MM.1S (cell line): ENCODE measurements around the gene GLYATL3.
"Not testable (repeated sequence)": the region's sequence is repeated elsewhere in the genome, so short reads cannot be mapped to it uniquely, and the experiment has no call there.

Experiments used
- DNase-seq: peaks from one replicate; pipeline ENCODE4 v3.0.0-alpha.2; 2015
- H2AFZ ChIP-seq: fragments of 300-600 bp; sonication (generic); 2 replicates; pipeline ENCODE4 v1.6.0; 2016; ENCODE audit warnings: antibody characterized with exemption, low read length
- H3F3A ChIP-seq: fragments of 300-600 bp; sonication (generic); 2 replicates; pipeline ENCODE4 v1.6.1; 2016; ENCODE audit warnings: mild to moderate bottlenecking, antibody characterized with exemption, low read length, moderate library complexity, mixed read lengths; ENCODE audit not compliant: insufficient read depth
- H3K27ac ChIP-seq: fragments of 300-600 bp; sonication (generic); 2 replicates; pipeline ENCODE4 v1.5.1; 2016; ENCODE audit warnings: mild to moderate bottlenecking, low read length
- H3K27me3 ChIP-seq: fragments of 300-600 bp; sonication (generic); replicated peaks from 2 replicates; pipeline ENCODE4 v1.6.0; 2016; ENCODE audit warnings: low read length; ENCODE audit not compliant: insufficient read depth
- H3K36me3 ChIP-seq: fragments of 300-600 bp; sonication (generic); replicated peaks from 2 replicates; pipeline ENCODE4 v1.6.1; 2016; ENCODE audit warnings: mild to moderate bottlenecking, low read length, mixed read lengths; ENCODE audit not compliant: insufficient read depth
- H3K4me1 ChIP-seq: fragments of 300-600 bp; sonication (generic); 2 replicates; pipeline ENCODE4 v1.6.1; 2016; ENCODE audit warnings: low read length, mixed read lengths
- H3K4me2 ChIP-seq: fragments of 300-600 bp; sonication (generic); 2 replicates; pipeline ENCODE4 v1.6.0; 2016; ENCODE audit warnings: low read depth, low read length
- H3K4me3 ChIP-seq: fragments of 300-600 bp; sonication (generic); 2 replicates; pipeline ENCODE4 v1.5.1; 2016; ENCODE audit warnings: low read length, mixed read lengths
- H3K79me2 ChIP-seq: fragments of 300-600 bp; sonication (generic); 2 replicates; pipeline ENCODE4 v1.6.1; 2016; ENCODE audit warnings: mixed run types, low read length, mixed read lengths
- H3K9ac ChIP-seq: fragments of 300-600 bp; sonication (generic); 2 replicates; pipeline ENCODE4 v1.6.1; 2016; ENCODE audit warnings: low read length, mixed read lengths
- H3K9me2 ChIP-seq: fragments of 300-600 bp; sonication (generic); replicated peaks from 2 replicates; pipeline ENCODE4 v1.6.1; 2016; ENCODE audit warnings: mild to moderate bottlenecking, low read length, mixed read lengths; ENCODE audit not compliant: insufficient read depth
- H3K9me3 ChIP-seq: fragments of 300-600 bp; sonication (generic); replicated peaks from 2 replicates; pipeline ENCODE4 v1.6.1; 2016; ENCODE audit warnings: mild to moderate bottlenecking, low read length, mixed read lengths; ENCODE audit not compliant: insufficient read depth
- H4K20me1 ChIP-seq: fragments of 300-600 bp; sonication (generic); 2 replicates; pipeline ENCODE4 v1.6.1; 2016; ENCODE audit warnings: mild to moderate bottlenecking, low read length, moderate library complexity, mixed read lengths; ENCODE audit not compliant: insufficient read depth
- CTCF ChIP-seq: fragments of 300-600 bp; sonication (generic); IDR thresholded peaks from 2 replicates; pipeline ENCODE4 v1.5.1; 2016; ENCODE audit warnings: antibody characterized with exemption, low read length, mixed read lengths
- EZH2 ChIP-seq: fragments of 300-600 bp; sonication (generic); optimal IDR thresholded peaks from 2 replicates; pipeline ENCODE3; 2017; ENCODE audit warnings: low read depth, mild to moderate bottlenecking, antibody characterized with exemption, low read length, mixed read lengths
- EZH2phosphoT487 ChIP-seq: fragments of 300-600 bp; sonication (generic); IDR thresholded peaks from 2 replicates; pipeline ENCODE4 v1.6.1; 2018; ENCODE audit warnings: antibody characterized with exemption, low read length

GLYATL3 gene

GRCh38 chr6:49468042-49468441 is 31.7 kb upstream of the GLYATL3 start:
- no peak overlapping the region for H3K27ac ChIP-seq
- no peaks in the 10 kb centered on the region for H3K9me3 ChIP-seq
- H4K20me1 ChIP-seq = no peaks in the 10 kb centered on the region
- H3K9me2 ChIP-seq = no peaks in the 10 kb centered on the region
- H3K79me2 ChIP-seq = peaks cover 65% of the 10 kb centered on the region
- no peak overlapping the region for H3K9ac ChIP-seq
- H3F3A ChIP-seq = no peaks in the 10 kb centered on the region
- H3K4me3 ChIP-seq = no peak overlapping the region
- H3K4me2 ChIP-seq = no peak overlapping the region
- no peak overlapping the region for H2AFZ ChIP-seq
- peaks cover 7% of the 10 kb centered on the region for H3K4me1 ChIP-seq
- TF ChIP-seq EZH2 (no peak), EZH2phosphoT487 (no peak)
- peaks cover 10% of the 10 kb centered on the region for H3K36me3 ChIP-seq
- no peaks in the 10 kb centered on the region for H3K27me3 ChIP-seq
- DNase-seq = no peak

DNA sequence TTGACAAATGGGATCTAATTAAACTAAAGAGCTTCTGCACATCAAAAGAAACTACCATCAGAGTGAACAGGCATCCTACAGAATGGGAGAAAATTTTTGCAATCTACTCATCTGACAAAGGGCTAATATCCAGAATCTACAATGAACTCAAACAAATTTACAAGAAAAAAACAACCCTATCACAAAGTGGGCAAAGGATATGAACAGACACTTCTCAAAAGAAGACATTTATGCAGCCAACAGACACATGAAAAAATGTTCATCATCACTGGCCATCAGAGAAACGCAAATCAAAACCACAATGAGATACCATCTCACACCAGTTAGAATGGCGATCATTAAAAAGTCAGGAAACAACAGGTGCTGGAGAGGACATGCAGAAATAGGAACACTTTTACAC is 23.2 kb upstream of the GLYATL3 start:
- not testable (repeated sequence) for H3K9me3 ChIP-seq, H3K27ac ChIP-seq, H3K79me2 ChIP-seq, H4K20me1 ChIP-seq, H3K4me3 ChIP-seq, H3K27me3 ChIP-seq, H3F3A ChIP-seq, H3K9me2 ChIP-seq, H3K4me2 ChIP-seq, DNase-seq, H3K9ac ChIP-seq, H3K4me1 ChIP-seq, H2AFZ ChIP-seq, H3K36me3 ChIP-seq

DNA sequence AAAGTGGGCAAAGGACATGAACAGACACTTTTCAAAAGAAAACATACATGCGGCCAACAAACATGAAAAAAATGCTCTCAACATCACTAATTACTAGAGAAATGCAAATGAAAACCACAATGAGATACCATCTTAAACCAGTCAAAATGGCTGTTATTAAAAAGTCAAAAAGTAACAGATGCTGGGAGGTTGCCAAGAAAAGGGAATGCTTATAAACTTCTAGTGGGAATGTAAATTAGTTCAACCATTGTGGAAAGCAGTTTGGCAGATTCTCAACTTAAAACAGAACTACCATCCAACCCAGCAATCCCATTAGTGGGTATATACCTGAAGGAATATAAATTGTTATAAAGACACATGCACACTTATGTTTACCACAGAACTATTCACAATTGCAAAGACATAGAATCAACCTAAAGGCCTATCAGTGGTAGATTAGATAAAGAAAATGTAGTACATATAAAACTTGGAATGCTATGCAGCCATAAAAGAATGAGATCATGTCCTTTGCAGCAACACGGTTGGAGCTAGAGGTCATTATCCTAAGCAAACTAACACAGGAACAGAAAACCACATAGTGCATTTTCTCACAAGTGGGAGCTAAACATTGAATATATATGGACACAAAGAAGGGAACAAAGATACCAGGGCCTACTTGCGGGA is 20.3 kb upstream of the GLYATL3 start:
- H2AFZ ChIP-seq = no peak overlapping the region
- no peaks in the 10 kb centered on the region for H3K27me3 ChIP-seq
- no peaks in the 10 kb centered on the region for H3K79me2 ChIP-seq
- no peak for DNase-seq
- H3K4me2 ChIP-seq = no peak overlapping the region
- no peaks in the 10 kb centered on the region for H3K9me3 ChIP-seq
- H3K36me3 ChIP-seq = no peaks in the 10 kb centered on the region
- H3K9me2 ChIP-seq = no peaks in the 10 kb centered on the region
- H3K9ac ChIP-seq = no peak overlapping the region
- H3K4me1 ChIP-seq = no peaks in the 10 kb centered on the region
- H3F3A ChIP-seq = no peaks in the 10 kb centered on the region
- H3K4me3 ChIP-seq = no peak overlapping the region
- TF ChIP-seq EZH2 (no peak), CTCF (no peak), EZH2phosphoT487 (no peak)
- no peak overlapping the region for H3K27ac ChIP-seq
- H4K20me1 ChIP-seq = no peaks in the 10 kb centered on the region

DNA sequence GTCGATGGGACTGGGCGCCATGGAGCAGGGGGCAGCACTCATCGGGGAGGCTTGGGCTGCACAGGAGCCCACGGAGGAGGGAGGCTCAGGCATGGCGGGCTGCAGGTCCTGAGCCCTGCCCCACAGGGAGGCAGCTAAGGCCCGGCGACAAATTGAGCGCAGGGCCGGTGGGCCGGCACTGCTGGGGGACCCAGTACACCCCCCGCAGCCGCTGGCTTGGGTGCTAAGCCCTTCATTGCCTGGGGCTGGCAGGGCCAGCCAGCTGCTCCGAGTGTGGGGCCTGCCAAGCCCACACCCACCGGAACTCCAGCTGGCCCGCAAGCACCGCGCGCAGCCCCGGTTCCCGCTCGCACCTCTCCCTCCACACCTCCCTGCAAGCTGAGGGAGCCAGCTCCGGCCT is 17.9 kb upstream of the GLYATL3 start:
- not testable (repeated sequence) for H3K36me3 ChIP-seq, H3K27me3 ChIP-seq, H4K20me1 ChIP-seq

DNA sequence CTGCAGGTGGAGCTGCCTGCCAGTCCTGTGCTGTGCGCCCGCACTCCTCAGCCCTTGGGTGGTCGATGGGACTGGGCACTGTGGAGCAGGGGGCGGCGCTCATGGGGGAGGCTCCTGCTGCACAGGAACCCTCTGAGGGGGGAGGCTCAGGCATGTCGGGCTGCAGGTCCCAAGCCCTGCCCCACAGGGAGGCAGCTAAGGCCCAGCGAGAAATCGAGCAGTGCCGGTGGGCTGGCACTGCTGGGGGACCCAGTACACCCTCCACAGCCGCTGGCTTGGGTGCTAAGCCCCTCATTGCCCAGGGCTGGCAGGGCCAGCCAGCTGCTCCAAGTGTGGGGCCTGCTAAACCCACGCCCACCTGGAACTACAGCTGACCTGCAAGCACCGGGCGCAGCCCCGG is 16.3 kb upstream of the GLYATL3 start:
- H3K4me1 ChIP-seq, H3F3A ChIP-seq, H3K27me3 ChIP-seq, H3K9ac ChIP-seq, H3K9me3 ChIP-seq, H3K9me2 ChIP-seq, H3K4me2 ChIP-seq, H3K79me2 ChIP-seq, H3K27ac ChIP-seq, DNase-seq, H4K20me1 ChIP-seq, H2AFZ ChIP-seq, H3K36me3 ChIP-seq, H3K4me3 ChIP-seq: not testable (repeated sequence)

More for the DNA sequence above, 17.9 kb upstream of the GLYATL3 start:
- H3K9me3 ChIP-seq, DNase-seq, H3K79me2 ChIP-seq, H3K9me2 ChIP-seq, H3F3A ChIP-seq, H3K4me3 ChIP-seq, H3K4me2 ChIP-seq, H3K9ac ChIP-seq, H2AFZ ChIP-seq, H3K4me1 ChIP-seq, H3K27ac ChIP-seq: not testable (repeated sequence)
